Measurements from ENCODE around the gene NAT16. TPM values are rescaled to one million over a fixed set of nuclear protein-coding genes. Genes with fewer than 3 reads are reported as not detected.

The NAT16 gene
- total RNA-seq: not detected in 2 replicates

DNA sequence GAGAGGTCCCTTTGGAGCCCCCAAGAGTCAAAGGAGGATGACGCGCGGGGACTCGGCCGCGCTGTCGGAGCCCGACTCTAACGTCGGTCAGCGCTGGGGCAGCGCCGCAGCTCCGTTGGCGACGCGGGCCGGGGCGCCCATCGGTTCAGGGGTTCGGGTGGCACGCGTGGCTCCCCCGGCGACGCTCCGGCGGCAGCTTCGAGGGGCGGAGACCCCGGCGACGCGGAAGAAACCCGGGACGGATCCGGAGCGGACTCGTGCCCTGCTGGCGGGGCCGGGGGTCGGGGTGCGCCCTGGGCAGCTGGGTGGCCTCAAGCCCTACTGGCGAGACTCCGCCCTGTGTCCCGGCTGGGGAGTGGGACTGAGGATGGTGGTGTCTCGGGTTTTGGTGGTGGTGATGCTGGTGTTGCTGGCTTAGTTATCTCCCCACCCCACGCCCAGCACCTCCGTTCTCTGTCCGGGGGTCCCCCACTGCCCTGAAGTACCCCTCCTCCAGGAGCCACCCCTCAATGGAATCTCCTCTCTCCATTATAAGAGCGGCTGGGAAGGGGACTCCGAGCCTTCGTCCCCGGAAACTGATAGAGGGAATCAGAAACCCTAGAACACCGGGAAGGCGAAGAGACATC is at the start of gene NAT16:
NAT16 (minus strand) TSS at position 164 of the 626 bp plus-strand sequence. CDS start 5,486 bp downstream, outside the sequence.

DNA sequence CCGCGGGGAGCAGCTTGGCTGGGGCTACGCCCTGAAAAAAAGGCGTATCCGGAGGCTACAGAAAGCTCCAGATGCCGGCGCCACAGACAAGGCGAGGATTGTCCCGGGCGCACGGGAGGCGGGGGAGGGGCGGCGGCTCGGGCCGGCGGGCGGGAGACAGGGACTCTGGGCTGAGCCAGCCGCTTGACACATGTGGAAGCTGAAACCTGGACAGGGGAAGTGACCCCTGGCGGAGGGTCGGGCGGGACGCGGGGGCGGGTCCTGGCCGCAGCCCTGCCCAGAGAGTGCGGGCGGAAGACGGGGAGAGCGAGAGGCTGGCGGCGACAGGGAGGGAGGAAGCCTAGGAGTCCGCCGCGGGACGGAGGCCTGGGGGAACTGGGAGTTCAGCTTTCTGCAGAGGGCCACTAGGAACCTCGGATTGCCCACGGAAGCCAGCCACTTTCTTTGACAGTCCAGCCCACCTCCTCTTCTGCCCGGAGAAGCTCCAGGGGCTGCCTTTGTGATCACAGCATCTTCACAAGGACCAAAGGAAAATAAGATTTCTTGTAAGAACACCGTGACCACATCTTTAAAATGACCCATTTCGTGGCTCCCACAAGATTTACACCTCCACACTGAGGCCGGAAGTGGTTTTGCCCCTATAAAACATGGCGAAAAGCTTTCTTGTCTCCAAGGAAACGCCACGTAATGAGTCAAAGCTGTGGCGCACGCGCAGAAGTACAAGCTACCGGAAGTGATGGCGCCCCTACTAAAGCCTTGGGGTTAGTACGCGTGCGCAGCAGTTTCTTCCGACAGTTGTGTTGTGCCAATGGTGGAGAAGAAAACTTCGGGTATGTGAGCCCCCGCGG is 37.5 kb upstream of the NAT16 start, which contains the start of the genes PLOD3 and ZNHIT1:
PLOD3 (minus strand) TSS at position 194 of the 848 bp plus-strand sequence. CDS start 307 bp downstream, outside the sequence.
ZNHIT1 (plus strand) TSS at position 778 of the 848 bp plus-strand sequence; CDS start at position 809, 31 bp downstream.

DNA sequence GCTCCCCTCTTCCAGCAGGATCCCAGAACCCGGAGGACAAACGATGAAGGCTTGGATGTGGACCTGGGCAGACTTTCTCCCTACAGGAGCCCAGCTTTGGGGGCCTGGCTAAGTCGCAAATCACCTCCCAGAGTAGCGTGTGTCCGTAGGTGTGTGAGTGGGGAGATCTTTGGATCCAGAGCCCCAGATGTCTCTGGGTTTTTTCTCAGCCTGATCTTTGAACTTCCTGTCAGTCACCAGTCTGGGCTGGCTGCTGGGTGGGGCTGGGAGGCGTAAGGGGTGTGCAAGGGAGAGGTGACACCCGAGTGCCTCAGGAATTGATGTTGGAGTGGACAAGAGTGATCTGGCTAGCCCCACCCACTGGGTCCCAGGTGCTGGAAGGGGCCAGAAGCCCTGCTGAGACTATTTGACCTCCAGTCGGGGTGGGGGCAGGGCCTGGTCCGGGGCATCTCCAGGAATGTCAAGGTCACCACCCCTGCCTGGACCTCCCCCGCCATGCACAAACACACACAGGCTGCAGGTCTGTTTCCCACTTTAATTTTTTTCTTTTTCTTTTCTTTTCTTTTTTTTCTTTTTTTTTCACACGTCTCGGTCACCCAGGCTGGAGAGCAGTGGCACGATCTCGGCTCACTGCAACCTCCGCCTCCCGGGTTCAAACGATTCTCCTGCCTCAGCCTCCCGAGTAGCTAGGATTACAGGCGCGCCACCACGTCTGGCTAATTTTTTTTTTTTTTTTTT is 20.9 kb upstream of the NAT16 start, which contains the start of gene MOGAT3:
MOGAT3 (minus strand) TSS at position 175 of the 738 bp plus-strand sequence. CDS start 182 bp downstream, outside the sequence.

DNA sequence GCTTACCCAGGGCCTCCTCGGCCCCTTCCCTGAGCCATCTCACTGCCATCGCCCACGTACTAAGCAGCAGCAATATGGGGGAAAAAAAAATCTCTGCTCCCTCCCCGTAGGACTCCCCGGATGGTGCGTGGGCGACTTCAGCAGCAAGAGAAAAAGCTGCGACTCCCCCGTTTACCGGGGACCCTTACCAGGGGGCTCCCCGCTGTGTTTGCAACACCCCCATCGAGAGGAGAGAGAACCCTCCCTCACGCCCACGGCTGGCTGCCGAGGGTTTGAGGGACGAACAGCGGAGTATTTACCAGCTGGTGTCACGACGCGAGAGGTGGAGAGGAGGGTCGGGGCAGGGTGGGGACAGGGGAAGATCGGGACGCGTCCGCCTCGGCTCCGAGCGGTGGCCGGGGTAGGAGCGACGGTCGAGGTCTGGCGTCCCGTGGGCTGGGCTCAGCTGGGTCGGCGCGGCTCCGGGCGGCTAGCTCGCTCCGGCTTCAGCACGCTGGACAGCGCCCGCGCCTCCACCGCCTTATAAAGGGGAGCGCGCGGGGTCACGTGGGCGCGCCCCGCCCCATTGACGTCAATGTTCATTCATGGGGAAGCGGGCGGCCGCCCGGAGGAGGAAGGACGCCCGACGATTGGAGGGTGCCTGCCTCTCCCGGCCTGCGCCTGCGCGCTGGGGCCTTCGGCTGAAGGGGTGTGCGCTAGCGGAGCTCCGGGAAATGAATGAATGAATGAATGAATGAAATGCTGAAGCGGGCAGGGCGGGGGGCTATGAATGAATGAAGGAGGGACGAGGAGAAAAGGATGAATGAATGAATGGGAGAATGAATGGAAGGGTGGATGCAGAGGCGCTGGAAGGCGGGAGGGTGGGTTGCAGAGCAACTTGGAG is 14.8 kb downstream of the NAT16 start, which contains the start of gene VGF:
VGF (minus strand) TSS at position 495 of the 883 bp plus-strand sequence. CDS start 726 bp downstream, outside the sequence.

GRCh38 chr7:101153969-101154692 is 26.0 kb downstream of the NAT16 start, which contains the start of gene AP1S1:
Gene AP1S1, plus strand, starts transcription at chr7:101154476. Its CDS starts 39 bp downstream, at chr7:101154515.

DNA sequence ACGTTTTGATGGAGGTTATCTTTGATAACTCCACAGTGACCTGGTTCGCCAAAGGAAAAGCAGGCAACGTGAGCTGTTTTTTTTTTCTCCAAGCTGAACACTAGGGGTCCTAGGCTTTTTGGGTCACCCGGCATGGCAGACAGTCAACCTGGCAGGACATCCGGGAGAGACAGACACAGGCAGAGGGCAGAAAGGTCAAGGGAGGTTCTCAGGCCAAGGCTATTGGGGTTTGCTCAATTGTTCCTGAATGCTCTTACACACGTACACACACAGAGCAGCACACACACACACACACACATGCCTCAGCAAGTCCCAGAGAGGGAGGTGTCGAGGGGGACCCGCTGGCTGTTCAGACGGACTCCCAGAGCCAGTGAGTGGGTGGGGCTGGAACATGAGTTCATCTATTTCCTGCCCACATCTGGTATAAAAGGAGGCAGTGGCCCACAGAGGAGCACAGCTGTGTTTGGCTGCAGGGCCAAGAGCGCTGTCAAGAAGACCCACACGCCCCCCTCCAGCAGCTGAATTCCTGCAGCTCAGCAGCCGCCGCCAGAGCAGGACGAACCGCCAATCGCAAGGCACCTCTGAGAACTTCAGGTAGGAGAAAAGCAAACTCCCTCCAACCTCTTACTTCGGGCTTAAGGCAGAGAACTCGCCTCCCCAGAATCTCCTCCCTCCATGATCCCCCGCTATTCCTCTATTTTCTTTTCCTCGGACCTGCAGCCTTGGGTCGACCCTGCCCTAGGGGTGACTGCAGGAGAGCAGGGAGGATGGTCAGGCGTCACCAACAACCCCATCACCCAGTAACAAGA is 53.2 kb downstream of the NAT16 start, which contains the start of gene SERPINE1:
SERPINE1 (plus strand) TSS at position 454 of the 809 bp plus-strand sequence. CDS start 1,290 bp downstream, outside the sequence.

Other genes with a start within 250 kb of the NAT16 start
- not detected in 2 replicates for gene MUC3A, start 230.8 kb downstream of the NAT16 start, total RNA-seq
- gene MUC12, start 210.7 kb downstream of the NAT16 start, total RNA-seq: 0.19 TPM in 1 of 2 replicates, not detected in the other
- not detected in 2 replicates for gene MUC17, start 160.2 kb downstream of the NAT16 start, total RNA-seq
- gene TRIM56, start 94.8 kb downstream of the NAT16 start, total RNA-seq: 12.8 and 18.3 TPM in 2 replicates
- 2,435 and 2,576 TPM in 2 replicates for gene SERPINE1, start 53.2 kb downstream of the NAT16 start, total RNA-seq
- 138 and 216 TPM in 2 replicates for gene AP1S1, start 25.8 kb downstream of the NAT16 start, total RNA-seq
- under 0.01 TPM in 1 of 2 replicates, not detected in the other for gene VGF, start 14.7 kb downstream of the NAT16 start, total RNA-seq
- not detected in 2 replicates for gene MOGAT3, start 20.7 kb upstream of the NAT16 start, total RNA-seq
- 58.9 and 84.0 TPM in 2 replicates for gene PLOD3, start 37.3 kb upstream of the NAT16 start, total RNA-seq
- gene ZNHIT1, start 37.9 kb upstream of the NAT16 start, total RNA-seq: 86.0 and 115 TPM in 2 replicates
- 1.7 and 4.2 TPM in 2 replicates for gene CLDN15, start 57.5 kb upstream of the NAT16 start, total RNA-seq
- 192 and 275 TPM in 2 replicates for gene FIS1, start 64.8 kb upstream of the NAT16 start, total RNA-seq
- 20.7 and 22.0 TPM in 2 replicates for gene IFT22, start 141.5 kb upstream of the NAT16 start, total RNA-seq
- under 0.01 TPM in 1 of 2 replicates, not detected in the other for gene COL26A1, start 182.6 kb upstream of the NAT16 start, total RNA-seq